Stimulated activated CD8-positive, alpha-beta memory T cell treated with anti-CD3 and anti-CD28 coated beads, Interleukin-4, amount 100 ng/mL, for 24 hours (primary cell): ENCODE results near the gene CHST5.
"Not testable (repeated sequence)": the region's sequence is repeated elsewhere in the genome, so short reads cannot be mapped to it uniquely, and the experiment has no call there.

Experiments
- DNase-seq: peaks from one replicate; pipeline ENCODE4 v3.0.0-alpha.2; 2020; ENCODE audit warnings: low read depth

The CHST5 gene

GRCh38 chr16:75550211-75550662, 14.3 kb upstream of the CHST5 start:
- no peak for DNase-seq

- not testable (repeated sequence) for DNase-seq
Observed at GRCh38 chr16:75548456-75548855, 12.5 kb upstream of the CHST5 start.

- DNase-seq = no peak
Observed at GRCh38 chr16:75546293-75546692, 10.4 kb upstream of the CHST5 start.

DNA sequence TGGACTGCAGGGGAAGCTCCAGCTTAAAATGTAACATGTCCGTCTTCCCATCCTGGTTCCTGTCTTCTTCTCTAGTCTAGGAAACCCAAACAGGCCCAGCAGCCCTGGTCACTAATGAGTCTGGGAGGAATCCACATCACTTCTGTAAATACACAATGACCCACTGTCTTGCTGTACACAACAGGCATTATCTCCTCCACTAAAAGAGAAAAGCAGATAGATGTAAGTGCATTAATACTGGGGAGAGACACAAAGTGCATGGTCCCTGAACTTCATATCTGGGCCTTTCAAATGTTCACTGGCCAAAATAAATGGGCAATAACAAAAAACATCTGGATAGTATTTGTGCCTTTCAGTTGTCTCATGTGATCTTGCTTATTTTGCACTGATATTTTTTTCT, 10.0 kb upstream of the CHST5 start:
- not testable (repeated sequence) for DNase-seq

DNA sequence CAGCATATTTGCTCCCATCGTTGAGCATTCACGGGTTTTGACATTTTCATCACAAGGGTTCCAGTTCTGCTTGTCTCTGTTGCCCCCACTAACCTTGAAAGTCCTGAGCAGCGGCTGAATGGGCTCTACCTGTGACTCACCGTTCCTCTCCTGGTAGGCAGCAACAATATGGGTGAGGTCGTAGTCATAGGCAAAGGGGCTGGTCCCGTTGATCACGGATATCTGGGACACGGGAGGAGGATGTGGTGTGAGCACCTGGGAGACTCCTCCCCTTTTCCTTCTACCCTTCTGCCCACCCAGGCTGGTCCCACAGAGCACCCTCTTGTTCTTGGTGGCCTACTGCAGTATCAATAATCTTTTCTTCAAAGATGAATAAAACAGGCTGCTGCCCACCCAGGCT, 6.6 kb upstream of the CHST5 start:
- not testable (repeated sequence) for DNase-seq

- no peak for DNase-seq
Observed at GRCh38 chr16:75541236-75541635, 5.3 kb upstream of the CHST5 start.

DNA sequence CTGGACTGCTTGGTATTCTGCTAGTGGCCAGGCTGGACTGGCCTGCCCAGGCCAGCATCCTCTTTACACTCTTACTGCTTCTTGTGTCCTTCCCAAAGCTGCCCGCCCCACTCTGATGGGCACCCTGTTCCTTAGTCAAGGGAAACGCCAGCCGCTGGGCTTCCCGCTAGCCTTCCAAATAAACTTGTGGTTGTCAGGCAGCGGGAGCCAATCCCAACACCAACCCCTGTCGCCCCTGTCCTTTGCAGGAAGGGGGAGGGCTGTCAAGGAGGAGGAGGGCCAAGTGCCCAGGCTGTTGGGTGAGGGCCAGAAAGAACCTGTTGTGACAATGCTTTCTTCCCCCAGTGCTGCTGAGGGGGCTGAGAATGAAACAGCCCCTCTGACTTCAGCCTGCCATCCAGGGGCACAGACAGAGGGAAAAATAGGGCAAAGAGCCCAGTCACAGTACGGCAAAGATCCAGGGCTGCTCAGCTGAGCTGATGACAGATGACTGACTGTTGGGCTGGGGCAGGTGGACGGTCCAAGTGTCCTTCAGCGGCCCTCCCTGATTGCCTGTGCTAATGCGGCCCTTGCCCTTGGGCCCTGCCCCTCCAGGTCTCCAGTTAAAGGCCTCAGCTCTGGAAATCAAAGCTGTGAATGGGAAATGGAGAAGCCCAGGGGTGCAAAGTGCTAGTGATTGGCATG, 3.1 kb upstream of the CHST5 start:
- not testable (repeated sequence) for DNase-seq

- no peak for DNase-seq
Observed at GRCh38 chr16:75537776-75538175, 1.9 kb upstream of the CHST5 start.

GRCh38 chr16:75535211-75535843, 581 bp downstream of the CHST5 start:
- DNase-seq = no peak

DNA sequence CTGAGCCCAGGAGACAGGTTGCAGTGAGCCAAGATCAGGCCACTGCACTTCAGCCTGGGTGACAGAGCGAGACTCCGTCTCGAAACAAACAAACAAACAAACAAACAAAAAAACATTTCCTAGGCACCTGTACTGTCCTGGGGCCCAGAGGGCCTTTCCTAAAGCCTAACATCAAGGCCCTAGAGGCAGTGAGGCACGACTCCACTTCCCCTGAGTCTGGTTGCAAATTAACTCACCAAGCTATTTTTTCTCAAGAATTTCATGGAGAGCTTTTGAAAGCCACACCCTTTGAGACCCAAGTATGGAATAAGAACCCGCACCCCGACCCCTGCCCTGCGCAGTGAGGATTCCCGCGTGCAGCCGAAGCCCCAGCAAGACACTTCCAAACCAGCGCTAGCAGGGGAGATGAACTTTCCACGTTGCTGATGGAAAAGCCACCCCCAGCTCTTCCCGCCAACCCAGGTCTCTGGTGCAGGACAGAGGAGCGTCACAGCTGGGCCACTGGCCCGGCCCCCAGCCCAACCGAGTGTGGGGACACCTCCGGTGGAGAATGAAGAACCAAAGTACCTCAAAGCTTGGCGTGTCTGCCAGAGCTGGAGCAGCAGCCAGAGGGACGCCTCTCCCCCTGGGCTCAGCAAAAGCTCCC, 1.2 kb downstream of the CHST5 start:
- DNase-seq = no peak

- no peak for DNase-seq
Observed at GRCh38 chr16:75532791-75533190, 3.1 kb downstream of the CHST5 start.

DNA sequence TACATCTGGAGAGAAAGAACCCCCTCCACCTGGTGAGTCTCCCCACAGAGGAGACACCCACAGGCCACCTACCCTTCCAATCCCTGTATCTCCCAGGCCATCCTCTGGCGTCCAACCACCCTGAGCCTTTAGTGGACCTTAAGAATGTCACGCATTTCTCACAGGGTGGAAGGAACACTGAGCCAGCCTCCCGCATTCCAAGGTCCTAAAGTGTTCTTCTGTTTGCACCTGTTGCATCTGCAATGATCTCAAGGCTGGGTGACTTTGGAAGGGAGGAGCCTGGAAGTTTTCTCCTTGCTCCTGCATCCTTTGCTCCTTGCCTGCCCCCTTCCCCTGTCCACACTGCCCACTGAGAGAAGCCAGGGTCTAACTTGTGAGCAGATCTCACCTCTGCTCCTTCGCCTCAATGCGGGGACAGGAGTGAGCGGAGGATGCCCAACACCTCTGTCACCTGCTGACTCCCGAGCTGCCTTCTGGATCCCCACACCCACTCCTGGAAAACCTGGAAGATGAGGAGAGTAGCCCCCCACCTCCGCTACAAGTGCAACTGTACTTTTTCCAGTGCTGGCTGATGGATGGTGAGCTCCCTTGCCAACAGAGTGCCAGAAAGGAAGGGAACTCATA, 3.7 kb downstream of the CHST5 start:
- no peak for DNase-seq

GRCh38 chr16:75529959-75530358, 5.9 kb downstream of the CHST5 start:
- DNase-seq = no peak

DNA sequence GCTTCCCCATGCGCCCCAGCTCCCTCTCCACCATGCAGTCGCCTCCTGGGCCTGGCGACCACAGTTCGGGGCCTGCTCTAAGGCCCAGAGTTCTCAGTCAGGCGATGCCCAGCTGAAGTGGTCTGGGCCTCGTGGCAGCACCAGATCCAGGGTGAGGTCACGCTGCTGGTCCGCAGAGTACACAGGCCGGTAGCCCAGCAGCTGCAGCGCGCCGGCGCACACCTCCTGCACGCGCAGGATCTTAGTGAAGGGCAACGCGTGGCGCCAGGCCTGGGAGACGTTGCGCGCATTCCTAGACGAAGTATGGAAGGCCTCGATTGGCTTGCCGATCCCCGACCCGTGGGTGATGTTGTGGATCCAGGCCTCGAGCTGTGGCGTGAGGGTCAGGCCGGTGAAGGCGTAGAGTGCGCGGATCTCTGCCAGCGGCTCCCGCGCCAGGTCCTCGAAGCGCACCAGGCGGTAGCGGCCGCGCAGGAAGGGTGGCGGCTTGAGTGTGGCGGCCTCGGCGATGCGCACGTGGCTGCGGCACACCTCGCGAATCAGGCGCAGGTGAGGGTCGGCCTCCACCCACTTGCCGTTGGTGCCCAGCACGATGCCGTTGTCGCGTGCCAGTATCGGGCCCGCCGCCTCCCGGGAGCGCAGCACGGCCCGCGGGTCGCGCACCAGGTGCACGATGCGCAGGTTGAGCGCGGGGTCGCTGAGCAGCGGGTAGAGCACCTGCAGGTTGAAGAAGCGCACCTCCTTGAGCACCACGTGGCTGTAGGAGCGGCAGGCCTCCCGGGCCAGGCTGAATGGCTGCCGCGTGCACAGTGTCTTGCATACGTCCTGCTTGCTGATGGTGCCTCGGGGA, 6.6 kb downstream of the CHST5 start:
- DNase-seq = no peak

DNA sequence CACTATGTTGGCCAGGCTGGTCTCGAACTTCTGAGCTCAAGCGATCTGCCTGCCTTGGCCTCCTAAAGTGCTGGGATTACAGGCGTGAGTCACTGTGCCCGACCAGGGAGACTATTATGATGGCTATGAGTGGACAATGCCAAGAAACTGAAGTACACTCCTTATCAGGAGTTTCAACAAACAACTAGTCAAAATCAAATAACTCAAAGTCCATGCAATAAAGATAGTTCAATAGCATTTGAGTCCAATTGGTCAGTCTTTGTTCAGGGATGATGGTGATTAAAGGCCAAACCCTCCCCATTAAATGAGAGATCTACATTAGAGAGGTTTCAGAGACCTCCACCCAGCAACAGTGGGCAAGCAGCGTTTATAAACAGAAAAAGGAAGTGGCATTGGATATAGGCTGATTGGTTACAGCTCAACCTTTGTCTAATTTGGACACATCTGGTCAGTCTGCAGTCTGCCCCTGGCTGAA, 8.0 kb downstream of the CHST5 start:
- DNase-seq = no peak

GRCh38 chr16:75526032-75526790, 9.7 kb downstream of the CHST5 start:
- no peak for DNase-seq

GRCh38 chr16:75519175-75519574, 16.7 kb downstream of the CHST5 start:
- DNase-seq = no peak

DNA sequence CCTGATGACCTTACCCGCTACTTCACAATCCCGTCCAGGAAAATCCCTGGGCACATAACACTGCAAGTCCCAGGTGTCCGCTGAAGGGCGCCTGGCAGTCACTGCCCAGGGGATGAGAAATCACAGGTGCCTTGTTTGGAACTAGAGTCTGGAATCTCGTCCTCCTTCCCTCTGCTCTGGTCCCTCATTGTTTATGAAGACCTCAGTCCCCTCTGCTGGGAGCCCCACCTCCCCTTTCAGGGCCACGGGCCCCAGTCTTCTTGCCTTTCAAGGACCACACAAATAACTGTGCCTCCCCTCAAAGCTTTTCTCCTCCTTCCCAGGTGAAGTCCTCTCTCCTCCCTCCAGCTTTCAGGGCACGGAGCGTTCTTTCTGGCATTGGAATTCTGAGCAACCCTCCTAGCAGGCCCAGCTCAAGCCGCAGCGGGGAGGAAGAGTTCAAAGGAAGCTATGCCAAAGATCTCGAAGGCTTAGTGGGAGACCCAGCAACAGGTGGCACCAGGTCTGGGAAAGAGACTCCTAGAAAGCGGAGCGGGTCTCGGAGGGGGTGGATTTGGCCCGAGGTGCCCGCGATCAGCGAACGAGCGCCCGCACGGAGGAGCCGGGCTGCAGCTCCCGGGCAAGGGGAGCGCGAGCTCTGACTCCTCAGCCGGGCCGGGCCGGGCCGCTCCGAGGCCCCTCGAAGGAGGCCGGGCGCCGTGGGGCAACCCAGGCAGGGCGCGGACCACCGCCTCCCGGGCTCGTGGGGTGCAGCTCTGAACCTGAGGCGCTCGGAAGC, 19.5 kb downstream of the CHST5 start:
- DNase-seq = not testable (repeated sequence)

- no peak for DNase-seq
Observed at GRCh38 chr16:75514296-75514695, 21.6 kb downstream of the CHST5 start.

- no peak for DNase-seq
Observed at GRCh38 chr16:75506574-75506973, 29.3 kb downstream of the CHST5 start.
